Sigmoid colon (tissue), 3 donors: ENCODE data around the gene NFIL3.

Source experiments
- CTCF ChIP-seq, 4 experiments: fragments of 450-650 bp in 3 of 4; fragments of 200-600 bp in 1 of 4; IDR thresholded peaks; one replicate each; pipeline ENCODE4 v1.5.1; 2016 to 2019; ENCODE audit warnings: antibody characterized with exemption in 4 of 4, mild to moderate bottlenecking in 3 of 4, moderate library complexity in 2 of 4
- POLR2A ChIP-seq, 2 donors: fragments of 450-650 bp; IDR thresholded peaks; one replicate each; pipeline ENCODE4 v1.6.1; 2016; ENCODE audit warnings: antibody characterized with exemption in 2 of 2, mild to moderate bottlenecking in 2 of 2, moderate library complexity in 2 of 2

GRCh38 chr9:91451431-91452270, 28.0 kb upstream of the NFIL3 start:
- TF ChIP-seq CTCF (IDR thresholded peaks at IDR 0.05) (no peak), POLR2A (IDR thresholded peaks at IDR 0.05) (no peak)
